Neural crest cell (in vitro differentiated cells): ENCODE results near the gene SRBD1. TPM values are rescaled to one million over a fixed set of nuclear protein-coding genes. Genes with fewer than 3 reads are reported as not detected.

Experiments
- DNase-seq: peaks from one replicate; pipeline ENCODE4 v3.0.0; 2021; ENCODE audit warnings: low read depth, mixed read lengths, low spot score
- H3K27ac Mint-ChIP-seq: one replicate; pipeline ENCODE4 v1.8.0; 2021; ENCODE audit warnings: mild to moderate bottlenecking, mixed read lengths; ENCODE audit not compliant: unreplicated experiment
- H3K27me3 Mint-ChIP-seq: 2 replicates; pipeline ENCODE4 v1.8.0; 2021; ENCODE audit warnings: low read depth, mild to moderate bottlenecking, mixed read lengths
- H3K36me3 Mint-ChIP-seq: 2 replicates; pipeline ENCODE4 v1.8.0; 2021; ENCODE audit warnings: low read depth, mild to moderate bottlenecking, mixed read lengths
- H3K4me1 Mint-ChIP-seq: 2 replicates; pipeline ENCODE4 v1.8.0; 2021; ENCODE audit warnings: mixed read lengths
- H3K4me3 Mint-ChIP-seq: one replicate; pipeline ENCODE4 v1.8.0; 2021; ENCODE audit warnings: mild to moderate bottlenecking, mixed read lengths
- H3K9me3 Mint-ChIP-seq: 2 replicates; pipeline ENCODE4 v1.8.0; 2021; ENCODE audit warnings: mixed read lengths
- CTCF ChIP-seq: fragments of 200-600 bp; sonication (generic); conservative IDR thresholded peaks from 2 replicates; pipeline ENCODE4 v1.5.0; 2021; ENCODE audit warnings: antibody characterized with exemption, mild to moderate bottlenecking
- total RNA-seq: library from RNA; stranded (reverse); gene quantifications from 2 replicates; pipeline ENCODE4 v1.2.1, GENCODE V29; 2021

The SRBD1 gene
- total RNA-seq, 1 donor from 2014 or later, result 21.4 TPM

GRCh38 chr2:45445037-45445436 is 166.0 kb downstream of the SRBD1 start:
- Mint-ChIP-seq H3K4me1 (peaks cover 5% of the 10 kb centered on the region), H3K27me3 (no peaks in the 10 kb centered on the region), H3K27ac (no peak overlapping the region), H3K36me3 (no peaks in the 10 kb centered on the region), H3K4me3 (no peak overlapping the region), H3K9me3 (no peaks in the 10 kb centered on the region)
- DNase-seq, result no peak
- TF ChIP-seq CTCF, result no peak

GRCh38 chr2:45443012-45443411 is 168.1 kb downstream of the SRBD1 start:
- no peak for TF ChIP-seq CTCF
- H3K4me3 Mint-ChIP-seq, result no peak overlapping the region
- H3K9me3 Mint-ChIP-seq, result no peaks in the 10 kb centered on the region
- no peak for DNase-seq
- no peaks in the 10 kb centered on the region for H3K36me3 Mint-ChIP-seq
- no peak overlapping the region for H3K27ac Mint-ChIP-seq
- no peaks in the 10 kb centered on the region for H3K27me3 Mint-ChIP-seq
- no peaks in the 10 kb centered on the region for H3K4me1 Mint-ChIP-seq

GRCh38 chr2:45442026-45442425 is 169.0 kb downstream of the SRBD1 start:
- no peaks in the 10 kb centered on the region for H3K4me1 Mint-ChIP-seq
- H3K27ac Mint-ChIP-seq, result no peak overlapping the region
- TF ChIP-seq CTCF, result no peak
- no peaks in the 10 kb centered on the region for H3K27me3 Mint-ChIP-seq
- no peak overlapping the region for H3K4me3 Mint-ChIP-seq
- no peak for DNase-seq
- H3K9me3 Mint-ChIP-seq, result peaks cover 6% of the 10 kb centered on the region
- peaks cover 6% of the 10 kb centered on the region for H3K36me3 Mint-ChIP-seq

GRCh38 chr2:45441571-45441970 is 169.5 kb downstream of the SRBD1 start:
- Mint-ChIP-seq H3K4me1 (no peaks in the 10 kb centered on the region), H3K27ac (no peak overlapping the region), H3K27me3 (no peaks in the 10 kb centered on the region), H3K36me3 (peaks cover 8% of the 10 kb centered on the region), H3K4me3 (no peak overlapping the region), H3K9me3 (peaks cover 6% of the 10 kb centered on the region)
- TF ChIP-seq CTCF, result no peak
- DNase-seq, result no peak

GRCh38 chr2:45439788-45440773 is 171.0 kb downstream of the SRBD1 start:
- Mint-ChIP-seq H3K4me1 (no peaks in the 10 kb centered on the region), H3K27me3 (no peaks in the 10 kb centered on the region), H3K27ac (no peak overlapping the region), H3K4me3 (no peak overlapping the region), H3K9me3 (peaks cover 6% of the 10 kb centered on the region), H3K36me3 (peaks cover 15% of the 10 kb centered on the region)
- DNase-seq, result no peak
- no peak for TF ChIP-seq CTCF
